Measurements from ENCODE around the gene CLEC5A.

DNA sequence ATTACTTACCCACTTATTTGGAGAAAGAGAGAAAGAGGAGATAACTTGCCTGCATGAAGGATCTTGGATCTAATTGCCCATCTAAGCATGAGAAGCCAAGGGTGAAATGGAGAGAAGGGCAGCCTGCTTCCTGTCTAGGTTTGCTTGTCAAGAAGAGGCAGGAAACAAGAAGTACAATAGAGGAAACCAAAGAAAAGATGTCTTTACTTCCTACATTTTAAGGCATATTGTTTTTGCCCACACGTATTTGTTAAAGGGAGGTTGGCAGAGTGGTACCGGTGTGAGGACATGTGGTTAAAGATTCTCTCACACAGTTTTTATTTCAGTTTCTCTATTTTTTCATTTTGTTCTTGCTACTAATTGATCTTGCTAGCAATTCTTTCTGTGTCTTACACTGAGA is 32.8 kb upstream of the CLEC5A start:
- TF ChIP-seq POLR2A (IDR thresholded peaks at IDR 0.05; ENCODE audit: low read length): no peak
- no peak for TF ChIP-seq GATA1 (IDR thresholded peaks at IDR 0.05; ENCODE audit: low read depth, low read length)

All from erythroblast (primary cell).